Hematopoietic multipotent progenitor cell (in vitro differentiated cells): ENCODE data around the gene GABBR2. TPM values are rescaled to one million over a fixed set of nuclear protein-coding genes. Genes with fewer than 3 reads are reported as not detected.

Source experiments
- DNase-seq, 3 donors: peaks; one replicate each; pipeline ENCODE4 v3.0.0-alpha.2; 2011 to 2015; ENCODE audit warnings: low read depth in 2 of 3, low spot score in 2 of 3
- total RNA-seq: library from RNA; depleted of rRNA; stranded (reverse); fragments of >200 nt; gene quantifications from one replicate; pipeline ENCODE4 v1.2.3, GENCODE V29; 2012

The GABBR2 gene
- total RNA-seq, 1 donor = not detected

DNA sequence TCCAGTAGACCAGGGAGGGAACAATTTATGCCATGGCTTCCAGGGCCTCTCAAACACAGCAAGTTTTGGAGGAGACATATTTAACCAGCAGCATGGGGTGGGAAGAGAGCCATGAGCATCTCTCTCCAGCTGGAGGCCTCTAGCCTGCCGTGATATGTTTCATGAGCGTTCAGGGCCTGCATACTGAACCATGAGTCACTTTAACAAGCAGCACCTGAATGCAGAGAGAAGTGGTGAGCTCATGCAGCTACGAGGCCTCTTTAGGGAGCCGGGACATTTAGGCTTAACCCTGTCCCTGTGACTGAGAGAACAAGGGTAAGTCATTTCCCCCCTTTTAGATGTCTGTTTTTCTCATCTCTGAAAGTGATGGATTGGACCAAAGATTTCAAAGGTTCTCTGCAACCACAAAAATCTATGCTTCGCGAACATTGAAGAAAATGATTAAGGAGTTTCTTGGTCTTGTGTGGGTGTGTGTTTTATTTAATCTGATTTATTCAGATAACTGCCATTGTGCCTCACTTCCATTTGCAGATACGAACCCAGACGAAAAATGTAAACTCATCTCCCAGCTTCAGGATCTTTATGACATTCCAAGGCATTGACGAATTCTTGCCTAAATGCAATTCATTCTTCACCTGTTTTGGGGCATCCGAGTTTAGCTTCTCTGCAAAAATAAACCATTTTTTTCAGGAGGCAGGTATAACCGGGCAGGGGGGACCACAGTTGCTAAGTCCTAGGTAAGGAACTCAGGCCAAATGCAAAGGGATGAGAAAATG is 157.0 kb downstream of the GABBR2 start:
- DNase-seq = no peak

- peak in 2 of 3 donors; percentile 18 to 74 for DNase-seq
Observed at GRCh38 chr9:98550206-98550820, 158.4 kb downstream of the GABBR2 start.

DNA sequence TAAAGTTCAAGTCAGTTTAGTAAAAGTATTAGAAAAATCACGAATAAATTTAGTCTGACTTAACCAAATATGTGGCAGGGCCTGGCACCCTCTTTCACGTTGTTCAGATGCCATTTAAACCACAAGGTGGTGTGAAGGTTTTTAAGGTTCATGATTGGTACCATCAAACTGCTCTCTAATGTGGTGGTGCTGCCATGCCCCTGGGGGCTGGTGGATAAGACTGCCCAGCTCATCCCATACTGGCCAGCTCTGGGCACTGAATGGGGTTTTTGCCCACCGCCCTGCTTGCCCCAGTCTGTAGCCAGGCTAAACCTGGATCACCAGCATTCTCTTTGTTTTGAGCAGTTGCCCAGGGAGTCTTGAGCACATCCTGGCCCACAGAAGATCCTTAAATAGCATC is 159.3 kb downstream of the GABBR2 start:
- DNase-seq = no peak

- DNase-seq = no peak
Observed at GRCh38 chr9:98547606-98548005, 161.1 kb downstream of the GABBR2 start.

- no peak for DNase-seq
Observed at GRCh38 chr9:98545021-98545420, 163.7 kb downstream of the GABBR2 start.

DNA sequence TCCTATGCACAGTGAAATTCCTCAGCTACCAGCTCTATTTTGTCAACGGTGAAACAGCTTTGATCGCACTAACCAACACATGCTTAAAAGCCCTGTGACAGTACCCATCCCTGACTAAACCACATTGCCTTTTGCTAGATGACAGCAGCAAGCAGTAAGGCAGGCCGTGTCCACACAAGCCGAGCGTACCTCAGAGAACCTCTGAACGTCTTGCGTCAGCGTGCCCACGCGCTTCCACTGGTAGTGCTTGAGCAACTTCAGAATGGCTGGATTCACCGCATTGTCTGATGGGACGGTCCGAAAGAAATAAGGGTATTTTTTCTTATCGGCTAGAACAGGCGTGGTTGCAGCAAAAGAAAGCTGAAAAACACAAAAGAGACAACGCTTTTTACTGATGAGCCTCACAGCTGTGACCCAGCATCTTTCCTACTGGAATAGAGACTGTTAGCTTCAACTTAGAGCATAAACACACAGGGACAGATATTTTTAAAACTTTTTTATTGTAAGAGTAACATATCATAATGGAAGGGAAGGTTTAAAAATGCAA is 167.0 kb downstream of the GABBR2 start:
- DNase-seq = no peak

DNA sequence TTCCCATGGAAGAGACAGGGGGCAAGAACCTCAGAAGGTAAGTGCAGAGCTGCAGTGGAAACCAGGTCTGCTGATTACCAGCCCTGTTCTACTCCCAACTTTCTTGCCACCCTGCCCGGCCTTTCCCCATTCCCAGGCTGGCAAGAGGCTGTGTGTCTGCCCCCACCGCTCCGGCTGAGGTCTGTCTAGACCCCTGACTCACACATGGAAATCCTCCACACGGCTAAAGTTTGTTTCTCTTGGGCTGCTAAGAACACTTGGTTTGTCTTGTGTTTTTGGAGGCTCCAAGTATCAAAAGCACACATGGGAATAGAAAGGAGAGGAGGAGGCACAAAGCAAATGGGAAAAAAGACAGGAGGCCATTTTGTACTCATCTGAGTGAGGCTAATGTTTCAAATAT is 168.3 kb downstream of the GABBR2 start:
- no peak for DNase-seq

GRCh38 chr9:98539954-98540353 is 168.8 kb downstream of the GABBR2 start:
- no peak for DNase-seq

- no peak for DNase-seq
Observed at GRCh38 chr9:98538626-98539031, 170.1 kb downstream of the GABBR2 start.

GRCh38 chr9:98538203-98538602 is 170.5 kb downstream of the GABBR2 start:
- DNase-seq = no peak

DNA sequence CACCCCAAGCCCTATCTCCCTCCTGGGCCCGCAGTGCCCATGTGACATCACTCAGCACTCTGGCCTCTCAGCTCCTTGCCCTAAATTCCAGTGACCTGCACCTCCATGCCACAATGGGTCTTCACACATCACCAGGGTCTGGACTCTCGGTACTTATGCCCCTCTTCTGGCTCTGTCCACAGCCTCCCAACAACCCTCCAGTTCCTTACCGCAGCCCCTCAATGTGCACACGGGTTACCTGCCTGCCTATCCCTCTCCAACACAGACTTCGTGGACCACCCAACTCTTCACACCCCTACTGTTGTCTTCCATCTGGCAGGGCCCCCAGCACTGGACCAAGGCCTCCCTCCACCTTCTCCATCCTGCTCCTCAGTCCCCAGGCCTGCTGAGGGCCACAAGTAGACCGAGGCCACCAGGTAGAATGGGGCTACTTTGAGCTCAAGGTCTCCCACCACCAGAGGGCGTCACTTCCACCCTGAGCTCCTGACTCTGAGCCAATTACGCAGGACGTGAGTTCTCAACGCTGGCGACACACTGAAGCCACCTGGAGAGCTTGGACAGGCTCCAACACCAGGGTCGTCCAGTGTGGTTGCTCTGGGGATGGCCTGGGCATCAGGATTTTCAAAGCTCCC is 172.1 kb downstream of the GABBR2 start:
- peak in 2 of 3 donors; percentile 7 to 48 for DNase-seq

- no peak for DNase-seq
Observed at GRCh38 chr9:98533866-98534265, 174.9 kb downstream of the GABBR2 start.

GRCh38 chr9:98533132-98533531 is 175.6 kb downstream of the GABBR2 start:
- no peak for DNase-seq

GRCh38 chr9:98532574-98532973 is 176.2 kb downstream of the GABBR2 start:
- no peak for DNase-seq

DNA sequence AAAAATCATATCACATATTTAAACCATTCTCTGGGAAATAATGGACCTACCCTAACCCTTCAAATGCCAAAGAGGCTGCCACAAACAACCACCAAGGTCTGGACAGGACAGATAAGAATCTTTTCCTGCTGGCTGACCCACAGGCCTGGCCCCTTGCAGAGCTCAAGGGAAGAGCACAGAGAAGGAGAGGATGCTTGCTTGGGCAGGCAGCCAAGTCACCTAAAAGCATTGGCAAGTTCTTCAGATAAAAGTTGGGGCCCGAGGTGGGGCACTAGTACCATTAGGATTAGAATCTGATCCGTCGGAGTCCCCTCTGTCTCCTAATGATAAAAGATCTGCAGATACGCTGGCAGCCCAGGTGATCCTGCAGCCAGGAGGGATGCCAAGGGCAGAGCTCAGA is 176.6 kb downstream of the GABBR2 start:
- no peak for DNase-seq

- DNase-seq = no peak
Observed at GRCh38 chr9:98530806-98531386, 177.8 kb downstream of the GABBR2 start.

DNA sequence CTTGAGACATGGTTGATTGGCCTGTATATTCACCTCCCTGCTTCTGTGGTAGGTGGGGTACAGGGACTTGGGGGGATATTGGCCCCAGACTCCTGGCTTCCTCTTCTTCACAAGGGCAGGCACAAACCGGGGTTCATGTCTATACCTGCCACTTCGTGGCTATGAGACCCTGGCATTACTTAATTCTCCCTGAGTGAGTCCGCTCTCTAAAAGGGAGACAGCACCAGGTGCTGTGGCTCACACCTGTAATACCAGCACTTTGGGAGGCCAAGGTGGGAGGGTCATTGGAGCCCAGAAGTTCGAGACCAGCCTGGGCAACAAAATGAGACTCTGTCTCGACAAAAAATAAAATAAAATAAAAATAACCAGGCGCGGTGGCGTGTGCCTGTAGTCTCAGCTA is 178.5 kb downstream of the GABBR2 start:
- DNase-seq = no peak

DNA sequence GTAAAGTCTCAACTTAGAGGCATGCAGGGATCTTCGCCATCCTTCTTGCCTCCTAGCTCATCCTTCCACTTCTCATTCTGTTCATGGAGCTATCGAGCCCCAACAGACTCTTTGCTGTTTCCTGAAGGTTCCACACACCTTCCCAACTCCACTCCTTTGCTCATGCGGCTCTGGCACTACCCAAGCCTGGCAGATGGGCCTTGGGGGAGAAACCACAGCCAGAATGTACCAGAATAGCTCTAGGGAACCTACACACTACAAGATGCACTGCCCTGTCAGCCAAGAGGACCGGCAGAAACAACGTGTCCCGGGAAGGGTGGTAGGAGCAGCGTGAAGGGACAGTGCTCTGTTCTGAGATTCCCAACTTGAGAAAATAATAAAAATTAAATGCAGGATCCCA is 178.9 kb downstream of the GABBR2 start:
- no peak for DNase-seq

- DNase-seq = no peak
Observed at GRCh38 chr9:98523231-98523901, 185.4 kb downstream of the GABBR2 start.

GRCh38 chr9:98522487-98522886 is 186.2 kb downstream of the GABBR2 start:
- no peak for DNase-seq

DNA sequence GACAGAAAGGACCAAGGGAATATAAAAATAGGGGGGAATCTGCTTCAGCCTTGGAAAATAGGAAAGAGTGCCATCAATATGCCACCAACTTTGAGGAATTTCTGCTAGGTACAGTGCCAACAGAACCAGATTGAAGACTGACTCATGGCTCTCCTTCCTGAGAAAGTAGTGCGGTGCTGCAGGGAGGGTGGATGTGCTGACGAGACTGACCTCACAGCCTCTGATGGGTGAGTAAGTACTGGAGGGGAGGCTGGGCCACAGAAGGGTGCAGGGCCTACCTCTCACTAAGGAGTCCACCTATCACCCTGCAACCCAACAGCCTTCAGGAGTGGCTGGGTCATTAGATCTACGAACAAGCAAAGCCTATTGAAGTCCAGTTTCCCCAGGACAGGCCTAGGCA is 187.6 kb downstream of the GABBR2 start:
- DNase-seq = no peak
